Activated CD4-positive, alpha-beta memory T cell treated with anti-CD3 and anti-CD28 coated beads, Interleukin-2, amount 10 ng/mL, durations not matched to agents 7 days and 5 days (primary cell): ENCODE data around the gene FAM222B. TPM values are rescaled to one million over a fixed set of nuclear protein-coding genes. Genes with fewer than 3 reads are reported as not detected.

Experiments used
- CTCF ChIA-PET: fragments of 350-600 bp; sonication (Branson Sonifier 250); formaldehyde crosslinking; loops from one replicate; lab custom pipeline; 2021; ENCODE audit warnings: antibody characterized with exemption, inconsistent platforms; lab: Charles Lee
- POLR2A ChIA-PET: fragments of 350-600 bp; sonication (Branson Sonifier 250); formaldehyde crosslinking; loops from one replicate; lab custom pipeline; 2021; ENCODE audit warnings: antibody characterized with exemption; lab: Charles Lee
- DNase-seq: peaks from one replicate; pipeline ENCODE4 v3.0.0-alpha.2; 2020
- H3K27ac Mint-ChIP-seq: one replicate; pipeline ENCODE4 v1.8.0; 2021; ENCODE audit warnings: mild to moderate bottlenecking, mixed read lengths
- H3K27me3 Mint-ChIP-seq: one replicate; pipeline ENCODE4 v1.8.0; 2021; ENCODE audit warnings: mixed read lengths
- H3K36me3 Mint-ChIP-seq: one replicate; pipeline ENCODE4 v1.8.0; 2021; ENCODE audit warnings: low read depth, mixed read lengths
- H3K4me1 Mint-ChIP-seq: one replicate; pipeline ENCODE4 v1.8.0; 2021; ENCODE audit warnings: mixed read lengths
- H3K4me3 Mint-ChIP-seq: one replicate; pipeline ENCODE4 v1.8.0; 2021; ENCODE audit warnings: mild to moderate bottlenecking, mixed read lengths
- H3K9me3 Mint-ChIP-seq: one replicate; pipeline ENCODE4 v1.8.0; 2021; ENCODE audit warnings: mixed read lengths
- total RNA-seq, 2 experiments: library from RNA; stranded (reverse); gene quantifications; one replicate each; pipeline ENCODE4 v1.2.3, GENCODE V29; 2021

Gene FAM222B
- total RNA-seq, 2 experiments from 2014 or later, result 15.5 to 17.1 TPM

DNA sequence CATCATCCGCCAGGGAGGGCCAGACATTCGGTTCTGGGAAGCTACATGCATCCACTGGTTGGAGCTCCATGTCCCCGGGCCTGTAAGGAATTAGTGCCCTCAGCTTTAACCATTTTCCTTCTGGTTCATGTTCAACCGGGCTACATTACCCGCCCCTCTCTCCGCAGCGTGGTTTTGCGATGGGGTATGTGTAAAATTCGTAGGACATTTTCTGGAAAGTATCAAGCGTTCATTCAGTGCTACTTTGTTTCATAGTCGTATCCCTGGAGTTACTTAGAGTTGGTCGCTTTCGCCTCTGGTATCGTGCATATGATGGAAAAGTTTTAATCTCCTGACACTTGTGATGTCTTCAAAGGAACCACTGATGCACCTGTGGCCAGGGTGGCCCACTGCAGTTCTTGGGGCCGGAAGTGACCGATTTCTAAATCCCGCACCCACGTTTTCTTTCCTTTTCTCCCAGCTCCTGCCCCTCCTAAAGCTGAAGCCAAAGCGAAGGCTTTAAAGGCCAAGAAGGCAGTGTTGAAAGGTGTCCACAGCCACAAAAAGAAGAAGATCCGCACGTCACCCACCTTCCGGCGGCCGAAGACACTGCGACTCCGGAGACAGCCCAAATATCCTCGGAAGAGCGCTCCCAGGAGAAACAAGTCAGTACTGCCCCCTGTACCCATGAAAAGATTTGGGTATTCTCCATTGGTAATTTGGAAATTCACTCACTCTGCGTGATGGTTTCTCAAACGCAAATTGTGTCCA, 122.2 kb downstream of the FAM222B start:
- POLR2A ChIA-PET, result interaction anchor here (0.8 to 15.7 kb wide), 23 partner anchors 8 to 897 kb away, joined by 3 to 426 read pairs (median 4); partner anchors contain the start of genes BLTP2, FAM222B, FLOT2 and NEK8
- peaks cover 57% of the 10 kb centered on the region for H3K36me3 Mint-ChIP-seq

DNA sequence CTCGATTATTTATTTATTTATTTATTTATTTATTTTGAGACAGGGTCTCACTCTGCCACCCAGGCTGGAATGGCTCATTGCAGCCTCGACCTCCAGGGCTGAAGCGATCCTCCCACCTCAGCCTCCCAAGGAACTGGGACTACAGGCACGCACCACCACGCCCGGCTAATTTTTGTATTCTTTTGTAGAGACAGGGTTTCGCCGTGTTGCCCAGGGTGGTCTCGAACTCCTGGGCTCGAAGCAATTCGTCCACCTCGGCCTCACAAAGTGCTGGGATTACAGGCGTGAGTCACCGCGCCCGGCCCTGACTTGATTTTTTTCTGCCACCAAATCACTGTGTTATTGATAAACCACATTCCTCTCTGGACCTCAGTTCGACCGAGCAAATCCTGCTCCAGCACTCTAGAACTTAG, 123.6 kb downstream of the FAM222B start:
- H3K4me1 Mint-ChIP-seq, result peaks cover 49% of the 10 kb centered on the region
- DNase-seq, result no peak
- peaks cover 43% of the 10 kb centered on the region for H3K36me3 Mint-ChIP-seq
- peak overlapping the region; percentile 97 for H3K27ac Mint-ChIP-seq
- H3K9me3 Mint-ChIP-seq, result no peaks in the 10 kb centered on the region
- H3K27me3 Mint-ChIP-seq, result peaks cover 25% of the 10 kb centered on the region
- CTCF ChIA-PET, result interaction anchor here (0.6 to 2.4 kb wide), 21 partner anchors 7 to 398 kb away, joined by 3 to 20 read pairs (median 5); partner anchors contain the start of genes ALDOC, BLTP2, IFT20 and NEK8
- H3K4me3 Mint-ChIP-seq, result peak overlapping the region; percentile 97
- POLR2A ChIA-PET, result interaction anchor here (0.6 to 15.7 kb wide), 20 partner anchors 8 to 264 kb away, joined by 3 to 426 read pairs (median 6); partner anchors contain the start of genes BLTP2, FAM222B, FLOT2 and NEK8

More for the DNA sequence above, 122.2 kb downstream of the FAM222B start:
- CTCF ChIA-PET, result interaction anchor here (0.6 to 2.4 kb wide), 17 partner anchors 8 to 914 kb away, joined by 3 to 20 read pairs (median 6); partner anchors contain the start of genes ALDOC, BLTP2, NEK8 and PHF12
- no peaks in the 10 kb centered on the region for H3K9me3 Mint-ChIP-seq
- H3K27me3 Mint-ChIP-seq, result peaks cover 17% of the 10 kb centered on the region
- peak; percentile 51 for DNase-seq
- peak overlapping the region; percentile 97 for H3K4me3 Mint-ChIP-seq
- peaks cover 63% of the 10 kb centered on the region for H3K4me1 Mint-ChIP-seq
- H3K27ac Mint-ChIP-seq, result peak overlapping the region; percentile 97

DNA sequence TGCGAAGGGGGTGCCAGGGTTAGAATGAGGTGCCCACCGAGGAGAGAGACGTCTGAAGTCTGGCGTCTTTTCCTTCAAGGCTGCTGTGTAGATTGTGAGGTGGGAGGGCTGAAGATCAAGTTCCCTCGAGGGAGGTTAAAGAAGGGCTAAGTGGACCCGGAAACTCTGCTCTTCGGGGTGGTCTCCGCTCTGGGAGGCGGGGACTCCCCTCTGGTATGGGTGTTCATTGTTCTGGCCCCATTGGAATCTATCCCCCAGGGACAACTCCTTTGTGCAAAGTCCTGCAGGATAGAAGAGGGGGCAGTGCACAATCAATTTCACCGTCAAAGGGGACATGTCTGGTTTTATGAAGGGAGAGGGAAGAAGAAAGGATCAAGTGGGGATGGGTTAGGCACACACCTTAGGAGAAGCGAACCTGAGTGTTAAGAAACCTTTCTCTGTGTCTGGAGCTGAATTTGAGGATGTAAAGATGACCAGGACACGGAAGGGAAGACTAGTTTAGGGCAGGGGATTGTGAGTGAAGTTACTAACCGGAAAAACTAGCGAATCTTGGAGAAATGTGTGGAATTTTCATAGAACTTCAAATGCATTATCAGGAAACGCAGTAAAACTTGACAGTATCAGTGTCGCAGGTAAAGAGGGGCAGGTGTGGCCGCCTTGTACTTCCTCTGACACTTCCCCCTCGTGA, 124.1 kb downstream of the FAM222B start:
- peaks cover 25% of the 10 kb centered on the region for H3K27me3 Mint-ChIP-seq
- peaks cover 43% of the 10 kb centered on the region for H3K4me1 Mint-ChIP-seq
- H3K4me3 Mint-ChIP-seq, result peak overlapping the region; percentile 44
- ChIA-PET POLR2A (interaction anchor here (1.0 to 15.7 kb wide), 7 partner anchors 10 to 264 kb away, joined by 3 to 426 read pairs (median 31); partner anchors contain the start of genes BLTP2, NEK8, PHF12 and SDF2), CTCF (interaction anchor here (1.5 to 1.7 kb wide), 2 partner anchors 46 to 119 kb away, joined by 3 to 8 read pairs; no protein-coding TSS in a partner anchor)
- DNase-seq, result no peak
- H3K9me3 Mint-ChIP-seq, result no peaks in the 10 kb centered on the region
- H3K36me3 Mint-ChIP-seq, result peaks cover 37% of the 10 kb centered on the region
- H3K27ac Mint-ChIP-seq, result peak overlapping the region; percentile 64

DNA sequence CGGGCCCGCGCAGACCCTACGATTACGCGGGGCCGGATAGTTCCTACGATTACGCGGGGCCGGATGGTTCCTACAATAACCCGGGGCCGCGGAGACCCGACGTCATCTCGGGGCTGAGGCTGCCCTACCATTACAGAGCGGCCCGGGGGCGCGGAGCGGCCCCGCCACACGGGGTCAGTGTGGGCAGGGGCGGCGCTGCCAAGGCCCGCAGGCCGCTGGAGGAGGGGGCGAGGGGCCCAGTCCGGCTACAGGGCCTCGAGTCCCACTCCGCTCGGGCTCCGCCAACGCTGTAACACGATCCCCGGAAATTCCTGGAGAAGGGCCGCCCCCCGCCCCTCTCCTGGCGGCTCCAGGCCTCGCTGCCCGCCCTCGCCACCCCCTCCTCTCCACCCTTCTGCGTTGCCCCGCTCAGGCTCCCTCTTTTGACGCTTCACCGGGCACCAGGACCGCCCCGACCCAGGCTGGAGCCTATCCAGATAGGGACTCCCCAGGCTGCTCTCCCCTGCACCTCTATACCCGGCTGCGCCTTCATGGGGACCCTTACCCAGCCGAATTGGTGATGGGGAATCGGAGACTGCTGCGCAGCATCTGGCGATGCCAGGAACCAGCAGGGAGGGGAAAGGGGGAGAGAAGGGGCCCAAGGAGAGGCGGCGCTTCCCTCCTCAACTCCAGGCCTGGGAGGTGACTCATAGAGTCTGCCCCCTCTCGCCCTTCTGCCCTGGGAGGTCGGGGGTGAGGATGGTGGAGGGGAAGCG, 124.8 kb downstream of the FAM222B start, which contains the start of gene RAB34:
Gene RAB34 (minus strand): TSS at position 291 of the 755 bp plus-strand sequence. CDS start 602 bp downstream, outside the sequence.
- Mint-ChIP-seq H3K36me3 (peaks cover 31% of the 10 kb centered on the region), H3K27ac (peak within 1 kb of the TSS; percentile 64), H3K4me3 (peak within 1 kb of the TSS; percentile 44), H3K27me3 (peaks cover 25% of the 10 kb centered on the region), H3K4me1 (peaks cover 40% of the 10 kb centered on the region), H3K9me3 (no peaks in the 10 kb centered on the region)
- ChIA-PET CTCF (interaction anchor here (2.3 kb wide), 1 partner anchor 9 kb away, joined by 15 read pairs; the partner anchor contains the start of genes NEK8 and TLCD1), POLR2A (no interaction called here)
- peak; percentile 23 for DNase-seq

DNA sequence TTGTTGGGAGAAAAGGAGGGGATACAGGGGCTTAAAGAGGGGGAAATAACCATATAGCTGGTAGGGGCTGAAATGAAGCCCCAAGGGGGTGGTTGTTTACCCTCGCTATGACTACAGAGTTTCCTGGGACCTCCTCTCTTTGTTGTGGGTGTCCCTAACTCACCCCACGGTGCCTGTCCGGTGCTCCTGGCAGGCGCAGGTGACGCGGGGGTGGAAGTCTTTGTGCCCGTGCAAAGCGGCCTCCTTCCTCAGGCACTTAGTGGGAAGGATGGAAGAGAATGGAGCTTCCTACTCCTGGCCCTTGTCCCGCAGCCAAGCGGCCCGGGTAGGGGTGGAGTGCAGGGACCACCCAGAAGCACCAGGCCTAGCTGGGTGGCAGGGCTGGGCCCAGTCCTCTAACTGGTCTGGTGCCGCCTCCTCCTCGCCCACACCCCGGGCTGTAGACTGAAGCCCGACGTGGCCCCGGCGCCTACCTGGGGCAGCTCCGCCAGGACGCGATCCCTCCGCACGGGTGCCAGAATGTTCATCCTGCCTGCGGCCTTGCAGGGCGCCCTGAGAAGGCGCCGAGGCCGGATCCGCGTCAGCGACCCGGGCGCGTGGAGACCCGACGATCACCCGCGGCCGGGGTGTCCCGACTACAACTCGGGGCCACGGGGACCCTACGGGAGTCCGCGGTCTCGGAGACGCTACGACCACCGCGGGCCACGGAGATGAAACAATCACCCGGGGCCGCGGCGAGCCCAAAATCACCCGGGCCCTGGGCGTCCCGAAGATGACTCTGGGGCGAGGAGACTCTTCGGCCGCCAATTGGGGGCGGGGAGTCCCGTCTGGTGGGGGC, 125.6 kb downstream of the FAM222B start:
- DNase-seq, result no peak
- H3K4me1 Mint-ChIP-seq, result peaks cover 40% of the 10 kb centered on the region
- no peaks in the 10 kb centered on the region for H3K9me3 Mint-ChIP-seq
- H3K36me3 Mint-ChIP-seq, result peaks cover 23% of the 10 kb centered on the region
- CTCF ChIA-PET, result interaction anchor here (2.3 kb wide), 1 partner anchor 10 kb away, joined by 15 read pairs; the partner anchor contains the start of genes NEK8 and TLCD1
- peak overlapping the region; percentile 21 for H3K4me3 Mint-ChIP-seq
- POLR2A ChIA-PET, result interaction anchor here (1.6 kb wide), 1 partner anchor 10 kb away, joined by 8 read pairs; the partner anchor contains the start of gene TLCD1
- H3K27me3 Mint-ChIP-seq, result peaks cover 28% of the 10 kb centered on the region
- H3K27ac Mint-ChIP-seq, result no peak overlapping the region

DNA sequence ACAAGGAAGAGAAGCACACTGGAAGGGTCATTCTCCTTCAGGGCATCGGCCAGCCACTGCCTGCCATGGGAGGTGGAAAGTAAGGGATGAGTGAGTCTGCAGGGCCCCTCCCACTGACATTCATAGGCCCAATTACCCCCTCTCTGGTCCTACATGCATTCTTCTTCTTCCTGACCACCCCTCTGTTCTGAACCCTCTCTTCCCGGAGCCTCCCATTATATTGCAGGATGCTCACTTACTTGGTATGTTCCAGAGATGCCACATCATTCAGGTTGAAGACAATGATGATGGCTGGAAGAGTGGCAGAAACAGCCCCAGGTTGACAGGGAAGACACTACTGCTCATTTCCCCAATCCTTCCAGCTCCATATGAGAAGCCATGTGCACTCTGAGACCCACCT, 127.4 kb downstream of the FAM222B start:
- ChIA-PET CTCF (interaction anchor here (1.1 to 2.3 kb wide), 2 partner anchors 12 to 68 kb away, joined by 3 to 15 read pairs; partner anchors contain the start of genes NEK8 and TLCD1), POLR2A (interaction anchor here (1.6 kb wide), 1 partner anchor 11 kb away, joined by 8 read pairs; the partner anchor contains the start of gene TLCD1)
- H3K4me1 Mint-ChIP-seq, result peaks cover 37% of the 10 kb centered on the region
- no peak overlapping the region for H3K27ac Mint-ChIP-seq
- no peak overlapping the region for H3K4me3 Mint-ChIP-seq
- no peak for DNase-seq
- H3K9me3 Mint-ChIP-seq, result no peaks in the 10 kb centered on the region
- H3K27me3 Mint-ChIP-seq, result peaks cover 28% of the 10 kb centered on the region
- peaks cover 5% of the 10 kb centered on the region for H3K36me3 Mint-ChIP-seq

DNA sequence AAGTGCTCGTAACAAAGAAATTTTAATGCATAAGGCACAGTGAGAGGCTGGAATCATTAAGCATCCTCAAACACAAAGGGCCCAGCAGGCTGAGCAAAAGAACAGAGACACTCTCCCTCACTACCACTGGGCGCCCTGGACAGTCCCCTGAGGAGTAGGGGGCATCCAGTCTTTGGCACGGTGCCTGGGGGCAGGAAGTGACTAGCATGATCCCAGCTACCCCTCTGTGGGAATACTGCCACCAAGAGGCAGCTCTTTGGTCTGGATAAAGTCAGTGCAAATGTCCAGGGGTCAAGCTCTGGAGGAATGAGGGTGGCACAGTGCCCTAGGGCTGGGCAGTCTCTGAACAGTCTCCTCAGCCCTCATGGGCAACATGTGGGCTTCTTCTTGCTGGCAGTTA, 128.3 kb downstream of the FAM222B start:
- Mint-ChIP-seq H3K9me3 (no peaks in the 10 kb centered on the region), H3K27ac (no peak overlapping the region), H3K36me3 (no peaks in the 10 kb centered on the region), H3K4me3 (no peak overlapping the region), H3K27me3 (peaks cover 28% of the 10 kb centered on the region), H3K4me1 (peaks cover 33% of the 10 kb centered on the region)
- POLR2A ChIA-PET, result no interaction called here
- CTCF ChIA-PET, result interaction anchor here (1.1 kb wide), 1 partner anchor 67 kb away, joined by 3 read pairs; no protein-coding TSS in a partner anchor
- DNase-seq, result no peak

DNA sequence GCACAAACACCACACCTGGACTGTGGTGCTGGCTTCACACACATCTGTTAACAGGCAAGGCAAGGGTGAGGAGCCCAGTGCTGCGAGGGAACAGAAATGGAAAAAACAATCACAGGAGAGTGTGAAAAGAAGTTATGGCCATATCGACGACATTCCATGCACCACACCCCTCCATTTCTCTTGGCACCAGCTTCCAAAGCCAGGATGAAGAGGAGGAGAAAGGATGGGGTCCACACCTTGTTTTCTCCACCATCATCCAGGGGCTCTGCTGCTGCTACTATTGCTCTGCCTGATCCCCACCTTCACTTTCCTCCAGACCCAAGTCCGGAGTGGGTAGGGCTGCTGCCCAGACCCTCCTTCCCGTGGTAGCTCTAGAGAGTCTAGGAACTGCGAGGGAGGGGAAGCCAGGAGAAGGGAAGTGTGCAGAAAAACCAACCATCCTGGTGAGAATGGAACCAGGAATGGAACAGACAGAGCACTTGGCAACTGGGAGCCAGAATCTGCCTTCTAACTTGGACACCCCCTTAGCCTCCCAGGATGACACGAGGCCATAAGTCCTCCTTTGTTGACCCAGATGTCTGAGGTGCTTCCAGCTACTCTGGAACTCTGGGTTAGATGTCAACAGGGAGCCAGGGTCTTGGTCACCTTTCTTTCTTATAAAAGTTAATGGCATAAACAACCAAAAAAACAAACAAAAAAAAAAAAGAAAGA, 129.7 kb downstream of the FAM222B start:
- no peak for DNase-seq
- Mint-ChIP-seq H3K27me3 (peaks cover 21% of the 10 kb centered on the region), H3K9me3 (no peaks in the 10 kb centered on the region), H3K27ac (peak overlapping the region; percentile 90), H3K4me3 (peak overlapping the region; percentile 80), H3K4me1 (peaks cover 22% of the 10 kb centered on the region), H3K36me3 (no peaks in the 10 kb centered on the region)
- ChIA-PET POLR2A (interaction anchor here (0.7 to 5.2 kb wide), 11 partner anchors 8 to 238 kb away, joined by 3 to 86 read pairs (median 12); partner anchors contain the start of genes ALDOC, BLTP2, NEK8 and PHF12), CTCF (interaction anchor here (0.7 to 2.1 kb wide), 5 partner anchors 7 to 1392 kb away, joined by 3 to 16 read pairs (median 3); partner anchors contain the start of genes RPL23A, SDF2 and SUPT6H)

DNA sequence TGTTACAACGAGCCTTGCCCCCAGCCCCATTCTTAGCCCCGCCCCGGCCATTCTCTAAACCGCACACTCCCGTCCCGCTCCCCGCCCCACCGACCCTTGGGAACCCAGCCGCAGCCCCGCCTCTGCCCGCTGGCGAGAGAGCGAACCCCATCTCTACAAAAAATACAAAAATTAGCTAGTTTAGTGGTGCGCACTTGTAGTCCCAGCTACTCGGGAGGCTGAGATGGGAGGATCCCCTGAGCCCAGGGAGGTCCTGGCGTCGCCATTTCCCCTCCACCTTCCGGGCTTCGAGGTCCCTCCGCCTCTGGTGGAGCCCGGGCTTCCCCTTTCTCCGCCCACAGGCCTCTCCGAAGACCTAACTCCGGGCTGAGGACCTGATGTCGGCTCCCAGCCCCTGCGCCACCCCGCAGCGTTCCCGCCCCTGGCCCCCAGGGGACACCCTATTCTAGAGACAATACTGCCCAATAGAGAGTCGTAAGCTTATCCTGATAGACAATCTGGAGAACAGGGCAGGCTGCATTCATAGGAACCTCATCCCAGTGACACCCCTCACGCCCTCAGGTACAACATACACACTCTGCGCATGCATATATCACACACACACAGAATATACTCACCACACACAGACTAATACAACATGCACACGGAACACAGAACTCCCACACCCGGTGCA, 130.4 kb downstream of the FAM222B start:
- Mint-ChIP-seq H3K9me3 (no peaks in the 10 kb centered on the region), H3K36me3 (no peaks in the 10 kb centered on the region), H3K4me1 (peaks cover 22% of the 10 kb centered on the region), H3K27me3 (peaks cover 20% of the 10 kb centered on the region), H3K4me3 (peak overlapping the region; percentile 80), H3K27ac (peak overlapping the region; percentile 90)
- DNase-seq, result peak; percentile 69
- ChIA-PET POLR2A (interaction anchor here (0.5 to 5.2 kb wide), 15 partner anchors 9 to 239 kb away, joined by 3 to 86 read pairs (median 11); partner anchors contain the start of genes ALDOC, BLTP2, NEK8 and PHF12), CTCF (interaction anchor here (0.6 to 2.5 kb wide), 14 partner anchors 8 to 184 kb away, joined by 3 to 34 read pairs (median 4); partner anchors contain the start of genes BLTP2, NEK8, RPL23A and SDF2)

DNA sequence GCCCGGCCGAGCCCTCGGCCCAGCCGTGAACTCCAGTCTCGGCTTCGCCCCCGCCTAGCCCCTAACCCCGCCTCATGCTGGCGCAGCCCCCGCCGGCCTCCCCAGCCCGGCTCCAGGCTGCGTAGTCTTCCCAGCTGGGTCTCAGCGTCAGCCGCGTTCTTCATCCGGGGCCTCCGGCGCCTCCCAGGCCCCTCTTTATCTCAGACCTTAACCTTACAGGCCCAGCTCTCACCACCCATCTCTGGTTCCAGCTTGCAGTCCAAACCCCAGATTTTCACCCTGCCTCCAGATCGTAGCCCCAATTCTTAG, 130.9 kb downstream of the FAM222B start, which contains the start of gene PROCA1:
Gene PROCA1 (minus strand): TSS at position 166 of the 309 bp plus-strand sequence. CDS start 228 bp downstream, outside the sequence.
- no peaks in the 10 kb centered on the region for H3K9me3 Mint-ChIP-seq
- peaks cover 20% of the 10 kb centered on the region for H3K27me3 Mint-ChIP-seq
- DNase-seq, result peak; percentile 47
- ChIA-PET CTCF (interaction anchor here (0.6 to 2.5 kb wide), 16 partner anchors 8 to 184 kb away, joined by 3 to 34 read pairs (median 4); partner anchors contain the start of genes BLTP2, NEK8, RPL23A and SDF2), POLR2A (interaction anchor here (0.5 to 5.2 kb wide), 16 partner anchors 9 to 239 kb away, joined by 3 to 86 read pairs (median 8); partner anchors contain the start of genes ALDOC, BLTP2, NEK8 and PHF12)
- H3K36me3 Mint-ChIP-seq, result no peaks in the 10 kb centered on the region
- H3K4me1 Mint-ChIP-seq, result peaks cover 22% of the 10 kb centered on the region
- peak within 1 kb of the TSS; percentile 80 for H3K4me3 Mint-ChIP-seq
- peak within 1 kb of the TSS; percentile 90 for H3K27ac Mint-ChIP-seq
